ENCODE results near the gene CFAP299.
A peak's percentile ranks its signal among the peaks of the same experiment; 100 is the strongest.
"Not testable (repeated sequence)": the region's sequence is repeated elsewhere in the genome, so short reads cannot be mapped to it uniquely, and the experiment has no call there.

CFAP299 gene

DNA sequence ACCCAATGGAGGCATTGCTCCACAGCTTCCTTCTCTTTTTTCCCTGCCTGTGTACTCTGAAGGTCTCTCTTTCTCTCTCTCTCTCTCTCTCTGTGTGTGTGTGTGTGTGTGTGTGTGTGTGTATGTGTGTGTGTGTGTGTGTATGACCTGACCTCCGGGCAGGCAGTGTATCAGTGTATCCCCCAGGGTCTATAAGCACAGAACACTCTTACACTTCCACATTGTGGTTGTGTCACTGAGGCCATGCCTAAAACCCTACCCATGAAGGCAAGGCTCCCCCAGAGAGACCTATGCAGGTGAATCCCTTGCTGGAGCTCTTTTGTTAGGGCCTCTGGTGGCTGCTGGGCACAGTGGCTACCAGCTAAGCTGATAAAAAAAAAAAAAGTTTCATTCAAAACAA, 394.6 kb downstream of the CFAP299 start:
- DNase-seq: no peak

DNA sequence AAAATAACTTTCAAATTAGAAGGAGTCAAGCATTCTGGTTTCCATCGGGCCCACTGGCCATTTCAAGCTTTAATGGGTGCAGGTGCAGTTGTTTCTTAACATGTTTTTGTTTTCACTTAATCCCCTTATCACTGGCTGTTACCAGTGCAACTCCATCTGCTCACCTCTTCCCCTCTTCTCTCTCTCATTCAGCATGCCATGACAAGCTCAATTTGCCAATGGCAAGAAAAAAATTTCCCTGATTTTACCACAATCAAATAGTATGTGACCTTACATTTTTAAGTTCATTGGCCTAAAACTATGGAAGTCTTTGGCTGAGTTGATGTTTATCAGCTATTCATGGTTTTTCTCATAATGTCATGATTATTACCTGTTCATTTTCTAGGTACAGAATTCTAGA, 395.9 kb downstream of the CFAP299 start:
- DNase-seq: no peak

DNA sequence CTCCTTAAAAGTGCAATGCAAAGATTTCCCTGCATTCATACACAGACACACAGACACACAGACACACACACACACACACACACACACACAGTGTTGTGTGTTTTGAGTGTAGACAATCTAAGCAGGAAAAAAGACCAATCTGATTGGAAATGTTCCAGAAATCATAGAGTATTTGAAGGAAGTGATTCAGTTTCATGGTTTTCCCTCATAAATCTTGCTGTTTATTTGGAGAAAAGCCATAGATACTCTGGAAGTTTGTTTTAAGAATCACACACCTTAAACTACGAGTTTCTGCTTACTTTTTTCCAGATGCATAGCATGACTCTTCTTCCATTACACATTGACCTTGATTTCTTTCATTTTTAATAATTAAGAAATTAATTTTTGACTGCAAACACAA, 396.5 kb downstream of the CFAP299 start:
- DNase-seq: peak; percentile 4

DNA sequence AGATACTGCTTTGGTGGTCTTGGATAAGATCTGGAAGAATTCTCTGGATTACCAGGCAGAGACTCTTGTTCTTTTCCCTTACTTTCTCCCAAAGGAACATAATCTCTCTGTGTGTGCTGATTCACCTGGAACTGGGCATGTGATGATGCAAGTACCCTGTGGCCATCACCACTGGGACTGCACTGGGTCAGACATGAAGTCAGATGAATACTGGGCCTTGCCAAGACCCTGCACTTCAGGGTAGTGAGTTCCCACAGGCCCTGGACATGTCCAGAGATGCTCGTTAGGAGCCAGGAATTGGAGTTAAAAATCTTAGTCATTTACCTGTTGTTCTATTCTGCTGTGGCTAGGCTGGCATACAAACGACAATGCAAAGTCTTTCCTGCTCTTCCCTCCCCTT, 404.8 kb downstream of the CFAP299 start:
- no peak for DNase-seq

DNA sequence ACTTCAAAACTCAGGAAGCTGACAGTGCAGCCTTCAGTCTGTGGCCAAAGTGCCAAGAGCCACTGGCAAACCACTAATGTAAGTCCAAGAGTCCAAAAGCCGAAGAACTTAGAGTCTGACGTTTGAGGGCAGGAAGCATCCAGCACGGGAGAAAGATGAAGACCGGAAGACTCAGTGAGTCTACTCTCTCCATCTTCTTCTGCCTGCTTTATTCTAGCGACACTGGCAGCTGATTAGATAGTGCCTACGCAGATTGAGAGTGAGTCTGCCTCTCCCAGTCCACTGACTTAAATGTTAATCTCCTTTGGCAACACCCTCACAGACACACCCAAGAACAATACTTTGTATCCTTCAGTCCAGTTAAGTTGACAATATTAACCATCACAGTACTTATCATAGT, 414.0 kb downstream of the CFAP299 start:
- DNase-seq: not testable (repeated sequence)

DNA sequence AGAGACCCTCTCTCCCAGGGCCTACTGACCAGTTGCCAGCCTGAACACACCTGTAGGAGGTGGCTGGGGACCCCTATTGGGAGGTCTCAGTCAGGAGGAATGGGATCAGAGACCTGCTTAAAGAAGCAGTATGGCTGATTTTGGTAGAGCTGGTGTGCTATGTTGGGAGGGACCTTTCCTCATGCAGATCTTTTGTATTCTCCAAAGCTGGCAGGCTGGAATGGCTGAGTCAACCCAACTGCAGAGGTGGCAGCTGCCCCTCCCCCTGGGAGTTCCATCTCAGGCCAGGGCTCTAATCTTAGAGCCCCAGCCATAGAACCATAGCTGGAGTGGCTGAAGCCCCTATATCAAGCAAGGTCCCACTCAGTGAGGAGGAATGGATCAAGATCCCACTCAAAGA, 415.7 kb downstream of the CFAP299 start:
- no peak for DNase-seq

DNA sequence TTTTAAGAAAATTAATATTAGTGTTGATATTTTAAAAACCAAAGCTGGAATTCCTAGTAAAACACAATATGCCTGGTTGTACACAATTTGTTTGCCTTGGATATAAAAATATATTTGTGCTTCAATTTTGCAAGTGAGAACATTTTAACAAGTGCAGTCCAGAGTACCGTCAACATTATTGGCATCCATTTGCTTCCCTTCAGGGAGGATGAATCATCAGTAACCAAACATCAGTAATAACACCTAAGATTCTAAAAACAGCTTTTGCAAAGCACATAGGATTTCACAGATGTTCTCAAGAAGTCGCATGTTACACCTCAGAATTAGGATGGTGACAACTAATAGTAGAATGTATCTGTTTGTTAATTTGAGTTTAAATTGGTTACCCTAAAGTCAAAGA, 432.4 kb downstream of the CFAP299 start:
- no peak for DNase-seq

DNA sequence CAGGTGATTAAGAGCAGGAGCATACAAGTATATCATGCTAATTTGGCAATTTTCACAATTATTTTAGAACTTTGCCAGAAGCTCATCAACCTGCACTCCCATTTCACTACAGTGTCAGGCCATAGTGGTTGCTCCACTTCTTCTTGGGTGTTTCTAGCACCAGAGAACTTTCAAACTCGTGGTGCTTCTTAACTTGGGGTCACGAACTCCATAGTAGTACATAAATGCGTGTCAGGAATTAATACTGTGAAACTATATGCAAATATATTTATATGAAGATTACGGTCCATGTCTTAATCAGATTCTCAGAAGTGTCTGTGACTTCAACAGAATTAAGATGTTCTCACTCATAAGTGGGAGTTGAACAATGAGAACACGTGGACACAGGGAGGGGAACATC, 440.6 kb downstream of the CFAP299 start:
- no peak for DNase-seq

DNA sequence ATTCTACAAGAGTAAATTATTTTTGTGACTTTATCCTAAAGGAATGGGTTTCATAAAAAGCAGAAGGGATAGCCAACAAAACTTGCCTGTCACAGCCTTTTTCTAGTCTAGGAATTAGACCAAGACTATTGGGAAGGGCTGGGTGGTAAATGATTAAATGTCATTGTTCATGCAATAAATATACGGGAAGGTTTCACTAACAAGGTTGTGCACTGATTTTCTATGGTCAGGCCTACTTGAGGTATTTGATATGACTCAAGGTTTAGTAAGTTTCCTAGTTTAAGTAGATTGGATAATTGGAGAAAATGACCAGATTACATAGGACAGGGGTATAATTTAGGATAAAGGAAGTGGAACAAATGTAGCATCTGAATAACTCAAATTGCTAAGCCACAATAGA, 445.9 kb downstream of the CFAP299 start:
- no peak for DNase-seq

DNA sequence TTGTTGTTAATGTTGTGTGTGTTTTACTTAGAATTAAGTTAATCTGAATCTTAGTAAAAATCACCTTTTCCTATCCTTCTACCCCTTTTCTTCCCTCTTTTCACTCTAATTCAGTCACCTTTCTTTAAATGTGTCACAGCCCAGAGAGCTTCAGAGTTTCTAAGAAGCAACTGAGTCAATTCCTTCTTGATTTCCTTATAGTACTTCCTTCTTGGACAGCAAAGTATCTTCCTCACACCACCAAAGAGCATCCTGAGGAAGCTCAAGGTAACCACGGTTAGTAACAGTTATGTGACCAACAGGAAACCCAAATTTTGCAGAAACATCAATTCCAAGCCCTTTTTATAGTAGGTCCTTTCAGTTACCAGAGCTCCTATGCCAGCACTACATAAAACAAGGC, 451.8 kb downstream of the CFAP299 start:
- no peak for DNase-seq

DNA sequence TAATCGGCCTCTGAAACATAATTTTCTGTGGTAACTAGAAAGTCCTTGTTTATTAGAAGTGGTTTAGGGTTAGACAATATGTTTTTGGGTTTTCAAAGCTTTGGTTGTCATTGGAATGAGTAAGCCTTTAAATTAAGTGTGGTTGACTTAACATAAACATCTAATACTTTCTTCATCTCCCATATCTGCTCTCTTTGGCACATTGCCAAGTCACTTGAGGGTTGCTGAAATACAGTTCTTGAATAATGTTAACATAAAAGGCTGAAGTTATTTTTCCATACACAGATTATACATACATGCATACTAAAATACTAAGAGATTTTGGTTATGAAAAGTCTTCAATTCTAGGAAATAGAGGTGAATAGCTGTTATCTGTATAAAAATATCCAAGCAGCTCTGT, 453.3 kb downstream of the CFAP299 start:
- DNase-seq: peak; percentile 17

DNA sequence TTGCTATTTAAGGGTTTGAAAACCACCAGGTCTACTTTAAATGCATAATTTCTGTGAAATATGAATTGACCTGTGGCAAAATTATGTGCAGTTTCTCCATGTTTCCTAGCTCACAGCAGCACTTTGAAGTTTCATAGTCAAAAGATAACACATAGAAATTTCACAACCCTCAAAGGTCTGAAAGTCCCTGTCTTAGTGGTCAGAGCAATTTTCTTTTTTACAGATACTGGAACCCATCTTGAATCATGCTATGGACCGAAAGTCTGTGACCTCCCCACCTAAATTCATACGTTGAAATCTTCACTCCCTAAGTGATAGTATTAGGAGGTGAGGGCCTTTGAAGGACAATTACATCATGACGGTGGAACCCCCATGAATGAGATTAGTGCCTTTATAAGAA, 454.6 kb downstream of the CFAP299 start:
- DNase-seq: no peak

DNA sequence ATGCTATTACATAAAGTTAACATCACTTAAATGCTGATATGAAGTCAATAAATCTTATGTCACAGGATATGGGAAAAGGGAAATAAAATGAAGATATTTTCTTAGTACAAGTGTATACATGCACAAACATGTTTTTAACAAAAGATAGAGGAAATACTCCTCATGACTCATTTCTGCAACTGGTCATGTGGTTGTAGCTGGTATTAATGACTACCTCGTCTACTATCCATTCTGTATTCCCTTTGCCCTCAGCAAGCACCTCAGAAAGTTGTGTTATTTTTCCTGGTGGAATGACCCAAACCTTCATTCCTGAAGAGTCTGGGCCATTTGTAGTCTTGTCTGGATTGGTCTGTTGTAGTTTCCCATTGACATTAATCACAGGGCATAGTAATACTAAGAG, 458.1 kb downstream of the CFAP299 start:
- DNase-seq: not testable (repeated sequence)

DNA sequence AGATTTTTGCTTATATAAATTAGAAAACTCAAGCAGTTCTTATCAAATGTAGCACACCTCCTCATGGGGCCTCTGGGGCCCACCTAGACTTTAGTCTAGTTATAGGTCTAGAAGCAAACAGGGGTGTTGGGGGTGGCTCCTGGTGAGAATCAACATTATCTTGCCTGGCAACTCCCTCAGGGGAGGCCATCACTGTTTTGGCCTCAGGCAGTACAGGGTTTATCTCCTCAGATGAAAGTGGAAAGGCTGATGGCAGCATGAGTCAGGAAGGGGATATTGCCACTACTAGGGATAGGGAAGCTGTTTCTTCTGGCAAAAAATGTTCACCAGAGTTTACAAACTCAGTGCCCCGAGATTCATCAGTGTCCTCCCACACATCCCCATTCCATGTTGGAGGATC, 462.6 kb downstream of the CFAP299 start:
- DNase-seq: no peak

DNA sequence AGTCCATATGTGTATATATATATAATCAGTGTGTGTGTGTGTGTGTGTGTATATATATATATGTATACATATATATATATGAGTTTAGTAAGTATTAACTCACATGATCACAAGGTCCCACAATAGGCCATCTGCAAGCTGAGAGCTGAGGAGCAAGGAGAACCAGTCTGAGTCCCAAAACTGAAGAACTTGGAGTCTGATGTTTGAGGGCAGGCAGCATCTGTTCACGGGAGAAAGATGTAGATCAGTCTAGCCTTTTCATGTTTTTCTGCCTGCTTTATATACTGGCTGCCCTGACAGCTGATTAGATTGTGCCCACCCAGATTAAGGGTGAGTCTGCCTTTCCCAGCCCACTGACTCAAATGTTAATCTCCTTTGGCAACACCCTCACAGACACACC, 465.2 kb downstream of the CFAP299 start:
- not testable (repeated sequence) for DNase-seq

DNA sequence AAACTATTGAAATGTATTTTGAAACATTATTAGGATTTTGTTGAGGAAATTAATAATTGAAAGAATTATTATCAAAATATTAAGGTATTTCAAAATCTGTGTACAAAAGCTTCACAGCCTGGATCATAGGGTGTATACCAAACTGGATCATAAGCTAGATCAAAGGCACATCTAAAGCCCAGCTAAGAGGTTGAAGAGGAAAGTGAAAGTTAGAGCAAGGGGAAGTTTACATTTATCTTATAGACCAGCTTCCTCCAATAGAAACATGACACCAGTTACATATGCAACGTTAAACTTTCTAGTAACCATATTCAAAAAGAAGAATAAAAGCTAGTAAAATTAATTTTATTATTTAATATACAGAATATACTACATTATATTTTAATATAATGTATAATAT, 467.8 kb downstream of the CFAP299 start:
- DNase-seq: no peak

DNA sequence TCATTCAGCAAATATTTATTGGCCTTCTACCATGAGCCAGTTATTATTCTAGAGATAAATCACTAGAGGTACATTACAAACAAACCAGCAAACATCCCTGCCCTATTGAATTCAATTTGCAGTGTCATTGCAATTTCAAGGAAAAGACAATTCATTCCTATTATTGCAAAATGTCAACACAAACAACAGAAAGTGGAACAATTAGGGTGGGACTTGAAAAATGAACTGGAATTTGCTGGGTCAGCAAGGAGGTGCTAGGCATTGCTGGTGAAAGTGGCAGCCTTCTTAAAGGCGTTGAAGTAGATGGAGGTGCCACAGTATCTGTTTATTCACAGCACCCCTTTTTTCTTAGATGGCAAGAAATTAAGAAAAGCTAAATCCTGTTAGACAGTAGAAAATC, 470.9 kb downstream of the CFAP299 start:
- DNase-seq: no peak

DNA sequence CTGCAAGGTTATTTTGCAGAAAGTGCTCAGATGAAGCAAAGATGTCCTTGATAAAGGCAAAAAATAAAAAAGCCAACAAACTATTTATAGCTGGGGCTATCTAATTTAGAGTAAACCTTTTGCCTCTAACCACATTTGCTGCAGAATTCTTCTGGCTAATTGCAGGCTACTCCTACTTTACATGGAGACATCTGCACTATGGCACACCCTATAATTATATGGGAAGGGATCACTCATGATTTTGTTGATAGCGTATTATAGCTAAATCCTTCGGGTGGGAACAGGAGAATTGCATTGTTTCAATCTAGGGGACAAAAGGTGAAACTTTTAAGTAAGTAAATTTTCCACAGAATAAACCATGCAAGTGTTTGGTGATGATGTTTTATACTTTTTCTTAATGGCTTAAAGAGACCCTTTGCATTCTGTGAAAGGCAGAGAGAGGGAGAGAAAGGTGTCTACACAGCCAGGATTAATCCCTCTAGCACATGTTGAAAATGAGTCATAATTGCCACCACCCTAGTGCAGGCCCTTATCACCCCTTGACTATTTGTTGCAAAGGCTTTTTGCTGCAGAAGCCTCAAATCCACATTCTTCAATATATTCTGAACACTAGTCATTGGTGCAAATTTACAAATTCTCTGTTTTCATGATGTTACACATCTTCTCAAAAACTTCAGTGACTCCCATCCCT, 473.7 kb downstream of the CFAP299 start:
- no peak for DNase-seq

DNA sequence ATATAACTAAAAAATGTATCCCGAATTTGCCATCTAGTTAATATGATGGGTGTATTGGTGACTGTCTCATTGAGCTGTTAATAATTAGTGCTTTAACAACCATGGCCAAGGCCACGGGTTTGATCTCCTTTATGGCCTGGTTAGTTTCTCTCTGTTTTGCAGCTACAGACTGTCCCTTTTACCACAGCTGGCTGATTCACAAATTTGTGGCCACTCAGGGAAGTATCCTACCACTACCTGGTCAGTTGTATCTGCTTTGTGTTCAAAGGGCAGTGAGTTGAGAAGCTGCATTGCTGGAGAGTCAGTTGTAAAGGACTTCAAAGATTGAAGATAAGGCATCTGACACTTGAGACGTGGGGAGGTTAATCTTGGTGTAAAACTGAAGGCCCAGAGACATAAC, 475.9 kb downstream of the CFAP299 start:
- DNase-seq: no peak

DNA sequence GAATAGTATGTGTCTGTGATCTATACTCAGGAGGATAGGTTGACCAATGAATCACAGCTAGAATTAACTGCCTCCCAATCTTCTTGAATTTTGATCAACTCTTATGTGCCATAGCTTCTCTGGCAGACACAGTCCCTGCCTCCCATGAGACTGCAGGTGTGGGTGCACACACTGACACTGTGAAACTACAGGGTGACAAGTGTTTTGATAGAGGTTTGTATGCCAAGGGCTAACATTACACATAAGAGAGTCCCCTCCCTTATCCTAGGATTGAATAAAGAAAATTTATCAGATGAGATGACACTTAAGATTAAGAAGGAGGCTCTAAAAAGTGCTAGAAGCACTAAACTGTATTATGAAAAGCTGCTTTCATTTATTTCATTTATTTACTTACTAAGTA, 476.6 kb downstream of the CFAP299 start:
- no peak for DNase-seq

DNA sequence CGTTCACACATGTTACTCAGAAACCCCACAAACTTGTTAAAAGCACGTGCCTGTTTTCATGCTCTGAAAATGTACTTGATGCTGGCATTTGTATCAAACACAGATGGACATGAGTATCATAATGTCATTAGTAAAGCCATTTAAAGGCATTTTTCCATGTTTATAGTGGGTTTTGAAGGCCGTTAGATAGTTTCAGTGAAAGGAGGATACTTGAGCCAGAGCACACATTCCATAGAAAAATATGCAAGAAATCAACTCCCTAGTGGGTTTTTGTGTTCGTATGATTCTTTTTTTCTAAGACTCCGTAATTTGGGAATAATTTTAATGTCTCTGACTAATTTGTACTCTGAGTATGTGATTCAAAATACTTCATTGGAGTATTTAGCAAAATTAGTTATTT, 478.7 kb downstream of the CFAP299 start:
- DNase-seq: peak; percentile 25

DNA sequence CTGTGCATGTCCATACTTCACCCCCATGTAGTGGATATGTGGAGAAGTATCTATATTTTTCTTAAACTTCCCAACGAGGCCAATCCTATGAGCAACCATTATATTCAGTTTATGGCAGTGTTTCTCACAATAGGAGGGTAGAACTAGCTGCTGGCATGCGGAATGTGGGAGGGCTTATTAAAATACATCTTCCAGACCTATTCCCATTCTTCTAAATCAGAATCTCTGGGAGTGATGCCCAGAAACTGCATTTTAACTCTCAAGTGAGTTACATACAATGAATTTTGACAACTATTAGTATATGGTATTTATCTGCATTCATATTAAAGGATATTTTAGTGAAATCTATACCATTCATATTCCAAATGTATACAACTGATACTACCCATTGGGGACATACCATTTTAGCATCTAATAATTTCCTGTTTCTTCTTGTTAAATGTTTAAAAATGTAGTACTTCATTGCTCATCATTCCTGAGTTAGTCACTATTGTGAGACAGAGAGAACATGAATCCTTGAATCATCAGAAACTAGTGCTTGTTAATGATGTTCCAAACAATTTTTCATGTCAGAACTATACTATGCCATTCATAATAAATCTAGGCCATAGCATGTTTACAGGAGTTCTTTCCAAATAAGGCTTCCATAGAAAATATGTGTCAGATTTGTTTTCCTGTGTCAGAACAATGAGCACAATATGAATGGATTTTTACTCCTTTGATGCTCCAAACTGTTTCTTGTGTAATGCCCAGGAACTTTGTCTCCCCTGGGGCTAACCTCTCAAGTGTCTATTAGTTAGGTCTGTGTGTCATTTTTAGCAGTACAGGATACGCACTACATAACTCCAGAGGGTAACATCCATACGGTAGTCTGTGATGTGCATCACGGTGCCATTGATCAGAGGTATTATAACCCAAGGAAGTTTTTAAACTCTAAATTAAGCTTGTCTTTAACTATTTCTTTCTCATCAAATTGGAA, 496.1 kb downstream of the CFAP299 start:
- peak; percentile 60 for DNase-seq

DNA sequence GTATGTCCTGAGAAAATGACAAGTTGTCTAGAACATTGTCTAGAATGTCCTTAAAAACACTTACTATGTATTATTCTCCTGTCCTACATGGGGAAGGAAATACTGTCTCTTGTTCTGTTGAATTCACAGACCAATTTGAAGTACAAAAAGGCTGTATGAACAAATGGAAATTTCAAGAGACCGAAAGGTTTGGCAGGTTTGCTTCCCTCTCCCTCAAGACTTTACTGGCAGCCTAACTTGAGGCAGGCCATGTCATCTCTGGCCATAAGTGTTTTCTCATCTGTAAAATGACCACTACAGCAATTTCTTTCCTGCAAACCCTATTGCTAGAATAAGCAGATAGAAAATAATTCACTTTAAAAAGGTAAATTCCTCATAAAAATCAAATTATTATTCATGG, 503.8 kb downstream of the CFAP299 start:
- DNase-seq: no peak

DNA sequence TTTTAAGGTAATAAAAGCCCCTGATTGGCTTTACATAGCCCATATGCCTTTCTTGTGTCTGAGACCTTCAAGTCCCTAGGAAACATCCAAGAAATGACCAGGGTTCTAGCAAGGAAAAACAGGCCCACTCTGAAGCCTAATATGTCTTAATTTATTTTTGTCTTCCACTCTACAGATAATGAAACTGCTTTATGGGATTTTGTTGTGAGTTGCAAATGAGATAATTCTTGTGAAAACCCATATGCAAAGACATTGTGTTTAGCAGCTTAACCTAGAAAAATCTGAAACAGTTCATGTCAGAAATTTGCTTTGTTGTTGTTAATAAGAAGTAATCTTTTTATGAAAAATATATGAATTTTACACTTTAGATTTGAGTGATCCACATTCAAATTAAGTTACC, 504.3 kb downstream of the CFAP299 start:
- DNase-seq: no peak

Measured in fibroblast of skin of scalp (primary cell).